NCI-H1436 treated with DMSO at 0.1 percent for 48 hours (cell line): ENCODE results near the gene ZNF136.

Source experiments
- DNase-seq: peaks from one replicate; lab custom pipeline; 2025; lab: John Stamatoyannopoulos, UW

The ZNF136 gene

GRCh38 chr19:12162882-12163806 lies at the start of gene ZNF136:
Gene ZNF136, plus strand, starts transcription at chr19:12163096. Its CDS starts 108 bp downstream, at chr19:12163204.
- peak; percentile 85 for DNase-seq

- no peak for DNase-seq
Measured at GRCh38 chr19:12113121-12113520, 49.8 kb upstream of the ZNF136 start.

DNA sequence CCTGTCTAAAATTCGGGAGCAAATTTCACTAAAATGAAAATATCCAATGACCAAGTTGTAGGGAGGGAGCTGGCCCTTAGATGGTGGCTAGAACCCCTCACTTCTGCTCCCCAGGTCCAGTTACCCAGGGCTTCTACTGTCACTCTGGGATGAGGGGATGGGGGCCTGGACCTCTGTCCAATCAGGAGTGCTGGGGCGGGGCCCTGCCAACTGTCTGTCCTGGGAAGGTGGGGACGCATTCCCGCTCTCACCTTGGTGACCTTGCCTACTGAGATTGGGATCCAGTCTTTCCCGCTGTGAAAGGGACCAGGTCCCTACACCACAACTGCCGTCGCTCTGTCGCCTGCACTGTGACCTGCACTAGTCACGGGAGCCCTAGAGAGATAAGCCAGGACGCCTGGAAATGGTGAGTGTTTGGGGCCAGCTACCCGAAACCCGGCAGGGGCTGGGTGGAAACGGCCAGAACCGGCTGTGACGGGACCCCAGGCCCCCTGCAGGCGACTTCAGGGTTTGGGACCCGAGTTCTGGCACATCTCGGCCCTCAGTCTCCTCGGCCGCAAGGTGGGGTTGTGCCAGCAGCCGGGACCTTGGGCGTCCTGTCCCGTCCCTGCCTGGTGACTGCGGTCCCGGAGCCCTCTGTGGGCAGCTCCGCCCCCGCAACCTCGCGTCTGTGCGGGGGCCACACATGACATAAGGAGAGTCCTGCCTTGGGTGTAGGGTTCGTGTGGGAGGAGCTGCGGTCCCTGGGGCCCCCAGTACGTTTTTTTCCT lies 45.5 kb upstream of the ZNF136 start:
- no peak for DNase-seq

DNA sequence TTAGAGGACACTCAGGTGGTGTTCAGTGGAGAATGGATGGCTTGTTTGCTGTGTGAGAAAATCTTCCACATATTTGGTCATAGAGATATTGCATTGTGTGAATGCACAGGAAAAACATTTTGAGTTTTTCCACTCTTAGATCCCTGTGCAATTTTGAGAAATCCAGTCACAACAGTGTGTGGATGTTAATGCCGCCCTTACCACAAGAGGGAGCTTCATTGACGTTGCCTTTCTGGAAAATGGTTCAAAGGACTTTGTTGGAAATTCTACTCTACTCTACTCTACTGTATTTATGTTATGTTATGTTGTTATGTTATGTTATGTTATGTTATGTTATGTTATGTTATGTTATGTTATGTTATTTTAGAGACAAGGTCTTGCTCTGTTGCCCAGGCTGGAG lies 36.2 kb upstream of the ZNF136 start:
- no peak for DNase-seq

GRCh38 chr19:12133069-12133468 lies 29.8 kb upstream of the ZNF136 start:
- DNase-seq, result no peak

DNA sequence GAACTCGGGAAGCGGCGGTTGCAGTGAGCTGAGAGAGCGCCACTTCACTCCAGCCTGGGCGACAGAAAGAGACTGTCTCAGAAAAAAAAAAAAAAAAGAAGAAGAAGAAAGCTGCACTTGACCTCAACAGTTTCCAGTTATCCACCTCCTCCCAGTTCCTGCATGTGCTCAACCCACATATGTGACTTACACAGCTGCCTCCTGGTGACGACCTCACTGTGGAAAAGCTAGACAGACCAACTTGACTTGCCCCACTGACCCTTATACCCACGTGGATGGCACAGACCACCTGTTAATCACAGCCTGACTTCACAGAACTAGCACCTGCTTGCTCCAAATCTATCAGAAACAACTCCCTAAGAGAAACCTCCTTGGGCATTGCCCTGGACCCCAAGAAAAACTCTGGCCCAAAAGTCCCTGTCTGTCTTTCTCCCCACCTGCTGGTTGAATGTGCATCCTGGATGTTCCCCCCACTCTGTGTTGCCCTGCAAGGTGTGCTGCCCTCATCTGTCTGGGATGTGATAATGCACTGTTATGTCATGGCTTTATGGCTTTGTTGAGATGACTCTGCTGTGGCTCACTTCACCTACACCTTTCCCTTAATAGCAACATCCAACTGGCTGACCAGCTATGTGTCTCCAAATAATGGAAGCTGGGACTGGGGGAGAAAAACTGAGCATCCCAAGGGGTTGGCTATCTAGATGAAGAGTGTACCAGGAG lies 25.5 kb upstream of the ZNF136 start:
- DNase-seq, result no peak

GRCh38 chr19:12139269-12139668 lies 23.6 kb upstream of the ZNF136 start:
- no peak for DNase-seq

DNA sequence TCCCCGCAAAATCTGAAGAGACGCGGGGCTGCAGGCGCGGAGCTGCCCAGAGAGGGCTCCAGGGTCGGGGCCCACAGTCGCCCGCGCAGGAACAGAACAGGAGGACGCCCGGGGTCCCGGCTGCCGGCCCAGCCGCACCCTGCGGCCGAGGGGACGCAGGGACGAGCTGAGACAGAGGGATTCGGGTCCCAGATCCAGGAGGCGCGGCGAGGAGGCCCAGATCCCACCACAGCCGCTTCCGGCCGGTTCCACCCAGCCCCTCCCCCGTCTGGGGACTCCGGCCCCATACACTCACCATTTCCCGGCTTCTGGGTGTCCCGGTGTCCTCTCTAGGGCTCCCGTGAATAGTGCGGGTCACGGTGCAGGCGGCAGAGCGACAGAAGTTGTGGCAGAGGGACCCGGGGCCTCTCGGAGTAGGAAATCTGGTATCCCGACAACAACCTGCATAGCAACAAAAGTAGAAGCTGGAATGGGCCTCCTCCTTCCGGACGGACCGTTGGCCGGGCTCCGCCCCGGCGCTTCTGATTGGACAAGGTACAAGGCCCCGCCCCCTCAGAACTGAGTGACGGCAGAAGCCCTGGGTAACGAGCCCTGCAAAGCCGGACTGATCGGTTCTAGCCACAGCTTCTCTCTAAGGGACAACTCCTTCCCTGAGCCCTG lies 22.9 kb upstream of the ZNF136 start, which contains the start of gene ZNF20:
Gene ZNF20, minus strand, starts transcription at position 466 of the 660 bp plus-strand sequence. Its CDS starts 168 bp downstream, at position 298.
- peak; percentile 10 for DNase-seq

DNA sequence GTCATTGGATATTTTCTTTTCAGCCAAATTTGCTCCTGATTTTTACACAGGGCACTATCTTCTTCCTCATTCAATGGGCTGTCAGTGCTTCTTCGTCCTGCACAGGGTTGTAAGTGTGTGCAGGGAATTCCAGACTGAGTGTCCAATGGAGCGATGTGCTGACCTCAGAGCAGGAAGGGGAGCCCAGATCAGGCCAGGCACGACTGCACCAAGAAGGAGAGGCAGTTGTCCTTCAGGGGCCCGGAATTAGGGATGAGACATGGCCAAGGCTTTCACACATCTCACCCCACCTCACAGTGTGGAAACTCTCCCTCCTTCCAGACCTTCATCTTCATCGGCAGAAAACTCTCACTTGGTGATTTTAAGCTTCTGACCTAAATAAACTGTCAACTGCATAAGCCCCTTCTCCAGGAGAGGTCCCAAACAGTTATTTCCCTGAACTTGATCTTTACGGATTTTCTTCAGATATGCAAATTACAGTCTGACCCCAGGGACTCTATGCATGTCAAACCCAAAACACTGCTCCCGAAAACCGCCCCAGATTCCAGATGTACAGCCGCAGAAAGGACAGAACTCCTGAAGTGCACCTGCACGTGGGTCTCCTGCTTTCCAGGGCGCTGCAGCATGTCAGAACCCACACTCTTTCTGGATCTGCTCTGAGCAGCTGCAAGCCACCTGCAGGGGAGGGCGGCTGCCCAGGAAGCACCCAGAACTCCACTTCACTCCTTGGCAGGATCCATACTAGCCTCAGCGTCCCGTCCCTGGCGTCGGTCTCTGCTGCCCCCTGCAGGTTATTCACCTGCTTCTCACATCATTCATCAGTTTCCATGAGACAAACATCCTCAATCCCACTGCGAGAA lies 22.1 kb upstream of the ZNF136 start:
- DNase-seq, result no peak

DNA sequence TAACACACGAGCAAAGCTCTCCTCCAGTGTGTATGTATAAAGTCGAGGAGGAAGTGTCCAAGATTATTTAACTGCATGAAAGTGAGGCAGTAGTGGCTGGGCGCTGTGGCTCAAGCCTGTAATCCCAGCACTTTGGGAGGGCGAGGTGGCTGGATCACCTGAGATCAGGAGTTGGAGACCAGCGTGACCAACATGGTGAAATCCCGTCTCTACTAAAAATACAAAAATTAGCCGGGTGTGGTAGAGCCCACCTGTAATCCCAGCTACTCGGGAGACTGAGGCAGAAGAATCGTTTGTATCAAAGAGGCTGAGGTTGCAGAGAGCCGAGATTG lies 21.5 kb upstream of the ZNF136 start:
- DNase-seq, result no peak

GRCh38 chr19:12145348-12145747 lies 17.5 kb upstream of the ZNF136 start:
- DNase-seq, result no peak

GRCh38 chr19:12155324-12155860 lies 7.5 kb upstream of the ZNF136 start:
- DNase-seq, result no peak

- peak; percentile 38 for DNase-seq
Measured at GRCh38 chr19:12156223-12157058, 6.5 kb upstream of the ZNF136 start, which contains the start of gene ZNF625. Gene ZNF625, minus strand, starts transcription at chr19:12156734. Its CDS starts 176 bp downstream, at chr19:12156558.

GRCh38 chr19:12159773-12160414 lies 3.0 kb upstream of the ZNF136 start:
- DNase-seq, result no peak

- DNase-seq, result no peak
Measured at GRCh38 chr19:12162513-12162881, 399 bp upstream of the ZNF136 start.

DNA sequence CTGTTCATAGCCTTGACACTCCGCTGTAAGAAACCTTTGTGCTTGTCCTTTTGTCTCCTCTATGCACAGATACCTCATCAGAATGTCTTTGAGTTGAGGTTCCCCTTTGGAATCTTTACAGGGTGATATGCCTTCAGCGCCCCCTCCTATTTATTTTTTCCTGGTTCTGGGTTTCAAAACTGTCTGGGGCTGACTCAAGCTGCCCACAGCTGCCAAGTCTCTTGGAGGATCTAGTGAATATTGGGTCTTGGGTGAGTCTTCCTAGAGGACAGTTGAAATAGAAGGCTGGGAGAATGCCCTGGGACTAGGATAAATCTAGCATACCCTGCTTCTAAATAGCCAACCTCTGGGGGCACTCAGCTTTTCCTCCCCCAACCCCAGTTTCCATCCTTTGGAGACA lies 930 bp downstream of the ZNF136 start:
- DNase-seq, result no peak

DNA sequence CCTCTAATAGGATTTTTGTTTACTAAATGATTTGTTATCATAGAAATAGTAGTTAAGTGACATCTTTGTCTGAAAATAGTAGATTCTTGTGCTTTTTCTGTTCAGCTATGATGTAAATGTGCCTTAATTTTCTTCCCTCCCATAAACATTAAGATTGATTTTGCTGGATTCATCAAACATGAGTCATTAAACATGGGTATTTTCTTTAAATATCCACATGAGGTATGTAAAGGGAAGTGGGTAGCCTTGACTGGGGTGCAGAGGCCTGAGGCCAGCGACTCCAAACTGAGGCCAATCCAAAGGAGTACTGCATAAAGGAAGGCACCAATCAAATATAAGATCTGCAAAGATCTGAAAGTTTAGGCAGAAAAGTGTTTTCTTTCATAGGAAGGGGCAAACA lies 3.7 kb downstream of the ZNF136 start:
- DNase-seq, result no peak

DNA sequence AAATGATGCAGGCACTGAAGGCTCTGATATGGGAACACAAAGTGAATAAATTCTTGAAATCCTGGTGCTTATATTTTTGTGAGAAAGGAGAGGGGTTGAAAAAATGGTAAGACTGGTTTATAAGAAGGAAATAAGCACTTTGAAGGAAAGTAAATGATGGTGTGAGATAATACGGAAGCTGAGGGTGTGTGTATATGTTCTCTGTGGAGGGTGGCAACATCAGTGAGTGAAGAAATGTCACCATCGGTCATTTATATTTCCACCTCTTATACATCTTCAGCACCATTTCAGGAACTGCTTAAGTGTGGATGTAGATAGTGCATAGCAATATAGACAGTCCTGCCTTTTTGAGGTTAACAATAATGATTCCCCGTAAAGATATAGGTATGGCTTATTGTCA lies 17.5 kb downstream of the ZNF136 start:
- DNase-seq, result no peak

GRCh38 chr19:12187625-12188024 lies 24.7 kb downstream of the ZNF136 start:
- no peak for DNase-seq
